ENCODE data around the gene CCM2.

The CCM2 gene

GRCh38 chr7:45085619-45086200 lies 85.7 kb downstream of the CCM2 start:
- no peak for DNase-seq

GRCh38 chr7:45086331-45087065 lies 86.5 kb downstream of the CCM2 start:
- DNase-seq = no peak

GRCh38 chr7:45087301-45088145 lies 87.5 kb downstream of the CCM2 start:
- no peak for DNase-seq

- DNase-seq = no peak
Measured at GRCh38 chr7:45088146-45088701, 88.2 kb downstream of the CCM2 start.

GRCh38 chr7:45088821-45089340 lies 88.9 kb downstream of the CCM2 start, which contains the start of gene NACAD:
Gene NACAD (minus strand): TSS chr7:45088969. CDS start chr7:45088894, 75 bp downstream.
- DNase-seq = peak; percentile 26

GRCh38 chr7:45089341-45089891 lies 89.4 kb downstream of the CCM2 start:
- DNase-seq = peak; percentile 70

GRCh38 chr7:45092100-45092930 lies 92.3 kb downstream of the CCM2 start:
- no peak for DNase-seq

- DNase-seq = no peak
Measured at GRCh38 chr7:45092931-45093235, 92.9 kb downstream of the CCM2 start.

GRCh38 chr7:45098983-45099839 lies 99.2 kb downstream of the CCM2 start:
- no peak for DNase-seq

- no peak for DNase-seq
Measured at GRCh38 chr7:45099891-45100760, 100.1 kb downstream of the CCM2 start.

GRCh38 chr7:45100761-45101480 lies 100.9 kb downstream of the CCM2 start:
- DNase-seq = no peak

GRCh38 chr7:45101748-45102147 lies 101.7 kb downstream of the CCM2 start:
- no peak for DNase-seq

- DNase-seq = no peak
Measured at GRCh38 chr7:45102785-45103712, 103.0 kb downstream of the CCM2 start.

- no peak for DNase-seq
Measured at GRCh38 chr7:45103958-45104843, 104.2 kb downstream of the CCM2 start.

GRCh38 chr7:45104844-45105587 lies 105.0 kb downstream of the CCM2 start:
- no peak for DNase-seq

- DNase-seq = no peak
Measured at GRCh38 chr7:45105588-45106188, 105.7 kb downstream of the CCM2 start.

Data from CD4-positive, alpha-beta T cell treated with Interferon gamma for 1 hour (primary cell).